ENCODE results near the gene AFG1L. TPM values are rescaled to one million over a fixed set of nuclear protein-coding genes. Genes with fewer than 3 reads are reported as not detected.
"Not testable (repeated sequence)": the region's sequence is repeated elsewhere in the genome, so short reads cannot be mapped to it uniquely, and the experiment has no call there.

AFG1L gene
- total RNA-seq (2022): 7.1 and 7.7 TPM in 2 replicates
- Bru-seq, nascent RNA: percentile 58 among the genes with signal in this experiment
- percentile 56 among the genes with signal in this experiment for BruChase-seq, experiment 1, labeled RNA remaining after a 6-hour chase
- percentile 54 among the genes with signal in this experiment for BruChase-seq, experiment 2, labeled RNA remaining after a 2-hour chase
- long read RNA-seq, full-length matches to known transcripts: 1 of 5 reads
- long read RNA-seq, partial matches to known transcripts: 0 of 5 reads
- long read RNA-seq, other reads (novel, unspliced or antisense): 4 of 5 reads

DNA sequence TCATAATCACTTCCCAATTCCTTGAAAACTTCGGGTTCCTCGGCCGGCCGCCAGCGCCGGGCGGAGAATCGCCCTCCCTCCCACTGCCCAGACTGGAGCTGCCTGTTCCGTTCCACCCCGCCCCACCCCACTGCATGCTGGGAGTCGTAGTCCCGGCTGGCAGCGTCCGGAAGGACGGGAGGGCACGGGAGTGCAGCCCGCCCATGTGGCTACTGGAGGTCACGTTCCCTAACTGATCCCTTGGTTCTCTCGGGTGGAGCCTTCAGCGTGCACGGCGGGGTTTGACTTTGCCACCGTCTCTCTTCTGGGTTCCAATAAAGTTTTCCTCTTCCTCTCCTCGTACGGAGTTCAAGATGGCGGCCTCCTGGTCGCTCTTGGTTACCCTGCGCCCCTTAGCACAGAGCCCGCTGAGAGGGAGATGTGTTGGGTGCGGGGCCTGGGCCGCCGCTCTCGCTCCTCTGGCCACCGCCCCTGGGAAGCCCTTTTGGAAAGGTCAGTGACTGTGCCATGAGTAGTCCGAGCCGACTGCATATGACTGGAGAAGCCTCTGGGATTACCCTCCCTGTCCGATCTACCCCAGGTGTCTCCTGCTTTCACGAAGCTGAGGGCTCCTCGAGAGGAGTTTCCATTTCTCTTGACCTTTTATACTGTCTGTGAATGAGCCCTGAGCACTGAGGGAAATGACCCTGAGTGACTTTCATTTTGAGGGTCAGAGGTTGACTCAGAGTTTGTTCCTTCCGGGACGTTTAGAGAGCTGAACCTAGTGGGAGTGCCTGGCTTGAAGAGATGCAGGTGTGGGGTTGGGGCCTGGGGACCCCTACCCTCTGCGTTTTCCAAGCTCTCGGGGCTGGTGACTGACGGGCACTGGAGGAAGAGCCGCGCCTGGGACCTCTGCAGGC, at the start of gene AFG1L:
Gene AFG1L, plus strand, starts transcription at position 328 of the 899 bp plus-strand sequence. Its CDS starts 26 bp downstream, at position 354.
- peak within 1 kb of the TSS; percentile 96 for H3K27ac Mint-ChIP-seq (ENCODE audit: unreplicated experiment)
- TSS peak; percentile 54 for BruUV-seq (replicated peaks)
- intact Hi-C loops (cut with micrococcal nuclease; ENCODE audit: unreplicated experiment): no loop called here
- no peaks in the 10 kb centered on the region for H3K9me3 Mint-ChIP-seq (ENCODE audit: low read depth, unreplicated experiment)
- peaks cover 18% of the 10 kb centered on the region for H3K36me3 Mint-ChIP-seq (ENCODE audit: insufficient read depth, unreplicated experiment)
- no peaks in the 10 kb centered on the region for H3K27me3 Mint-ChIP-seq (ENCODE audit: unreplicated experiment)
- peak; percentile 95 for DNase-seq
- TF ChIP-seq, protein P1, sequence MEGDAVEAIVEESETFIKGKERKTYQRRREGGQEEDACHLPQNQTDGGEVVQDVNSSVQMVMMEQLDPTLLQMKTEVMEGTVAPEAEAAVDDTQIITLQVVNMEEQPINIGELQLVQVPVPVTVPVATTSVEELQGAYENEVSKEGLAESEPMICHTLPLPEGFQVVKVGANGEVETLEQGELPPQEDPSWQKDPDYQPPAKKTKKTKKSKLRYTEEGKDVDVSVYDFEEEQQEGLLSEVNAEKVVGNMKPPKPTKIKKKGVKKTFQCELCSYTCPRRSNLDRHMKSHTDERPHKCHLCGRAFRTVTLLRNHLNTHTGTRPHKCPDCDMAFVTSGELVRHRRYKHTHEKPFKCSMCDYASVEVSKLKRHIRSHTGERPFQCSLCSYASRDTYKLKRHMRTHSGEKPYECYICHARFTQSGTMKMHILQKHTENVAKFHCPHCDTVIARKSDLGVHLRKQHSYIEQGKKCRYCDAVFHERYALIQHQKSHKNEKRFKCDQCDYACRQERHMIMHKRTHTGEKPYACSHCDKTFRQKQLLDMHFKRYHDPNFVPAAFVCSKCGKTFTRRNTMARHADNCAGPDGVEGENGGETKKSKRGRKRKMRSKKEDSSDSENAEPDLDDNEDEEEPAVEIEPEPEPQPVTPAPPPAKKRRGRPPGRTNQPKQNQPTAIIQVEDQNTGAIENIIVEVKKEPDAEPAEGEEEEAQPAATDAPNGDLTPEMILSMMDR (IDR thresholded peaks at IDR 0.05; ENCODE audit: unreplicated experiment): no peak
- peak within 1 kb of the TSS; percentile 94 for H3K4me3 Mint-ChIP-seq (ENCODE audit: low read depth, unreplicated experiment)
- no peaks in the 10 kb centered on the region for H3K4me1 Mint-ChIP-seq (ENCODE audit: low read depth, unreplicated experiment)
- CTCF ChIA-PET: interaction anchor here (0.5 to 1.4 kb wide), 3 partner anchors 8 to 34 kb away, joined by 3 to 4 read pairs (median 3); partner anchors contain the start of gene SNX3

DNA sequence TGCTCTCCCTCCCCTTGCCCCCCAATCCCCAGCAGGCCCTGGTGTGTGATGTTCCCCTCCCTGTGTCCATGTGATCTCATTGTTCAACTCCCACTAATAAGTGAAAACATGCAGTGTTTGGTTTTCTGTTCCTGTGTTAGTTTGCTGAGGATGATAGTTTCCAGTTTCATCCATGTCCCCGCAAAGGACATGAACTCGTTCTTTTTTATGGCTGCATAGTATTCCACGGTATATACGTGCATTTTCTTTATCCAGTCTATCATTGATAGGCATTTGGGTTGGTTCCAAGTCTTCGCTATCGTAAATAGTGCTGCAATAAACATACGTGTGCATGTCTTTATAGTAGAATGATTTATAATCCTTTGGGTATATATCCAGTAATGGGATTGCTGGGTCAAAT, 49.8 kb upstream of the AFG1L start:
- H3K9me3 Mint-ChIP-seq (ENCODE audit: low read depth, unreplicated experiment); H3K27me3 Mint-ChIP-seq (ENCODE audit: unreplicated experiment); H3K36me3 Mint-ChIP-seq (ENCODE audit: insufficient read depth, unreplicated experiment); CTCF ChIA-PET; intact Hi-C loops (cut with micrococcal nuclease; ENCODE audit: unreplicated experiment); BruUV-seq (replicated peaks); H3K4me1 Mint-ChIP-seq (ENCODE audit: low read depth, unreplicated experiment); H3K4me3 Mint-ChIP-seq (ENCODE audit: low read depth, unreplicated experiment); DNase-seq; H3K27ac Mint-ChIP-seq (ENCODE audit: unreplicated experiment): not testable (repeated sequence)

DNA sequence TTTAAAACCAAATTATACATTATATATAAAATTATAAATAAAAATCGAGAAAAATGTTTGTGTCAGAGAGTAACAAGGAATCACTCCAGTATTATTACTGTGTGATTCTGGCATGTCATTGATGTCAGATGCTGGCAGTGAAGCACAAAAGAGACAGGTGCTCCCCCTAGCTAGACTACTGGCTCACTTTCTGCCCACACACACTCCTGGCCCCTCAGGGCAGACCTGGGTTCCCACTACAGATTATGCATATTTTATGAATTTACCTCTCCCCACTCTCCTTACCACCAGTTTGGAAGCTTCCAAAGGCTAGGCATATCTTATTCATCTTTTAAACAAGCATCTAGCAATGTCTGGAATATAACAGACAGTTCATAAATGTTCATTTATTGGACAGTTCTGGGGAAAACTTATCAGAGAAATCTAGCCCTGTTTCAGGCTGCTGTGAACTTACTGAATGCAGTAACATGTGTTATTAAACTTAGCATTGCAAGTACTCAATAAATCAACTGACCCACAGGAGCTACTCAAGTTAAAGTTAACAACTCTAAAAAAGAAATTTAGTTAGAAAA, 46.8 kb upstream of the AFG1L start:
- no peak for DNase-seq
- no peak overlapping the region for H3K27ac Mint-ChIP-seq (ENCODE audit: unreplicated experiment)
- intact Hi-C loops (cut with micrococcal nuclease; ENCODE audit: unreplicated experiment): no loop called here
- CTCF ChIA-PET: interaction anchor here (1.0 kb wide), 1 partner anchor 10 kb away, joined by 3 read pairs; no protein-coding TSS in a partner anchor
- peaks cover 5% of the 10 kb centered on the region for H3K36me3 Mint-ChIP-seq (ENCODE audit: insufficient read depth, unreplicated experiment)
- no TSS peak for BruUV-seq (replicated peaks)
- H3K4me1 Mint-ChIP-seq (ENCODE audit: low read depth, unreplicated experiment): peaks cover 8% of the 10 kb centered on the region
- H3K27me3 Mint-ChIP-seq (ENCODE audit: unreplicated experiment): no peaks in the 10 kb centered on the region
- H3K9me3 Mint-ChIP-seq (ENCODE audit: low read depth, unreplicated experiment): no peaks in the 10 kb centered on the region
- TF ChIP-seq, protein P1 (IDR thresholded peaks at IDR 0.05; ENCODE audit: unreplicated experiment): no peak
- H3K4me3 Mint-ChIP-seq (ENCODE audit: low read depth, unreplicated experiment): no peak overlapping the region

DNA sequence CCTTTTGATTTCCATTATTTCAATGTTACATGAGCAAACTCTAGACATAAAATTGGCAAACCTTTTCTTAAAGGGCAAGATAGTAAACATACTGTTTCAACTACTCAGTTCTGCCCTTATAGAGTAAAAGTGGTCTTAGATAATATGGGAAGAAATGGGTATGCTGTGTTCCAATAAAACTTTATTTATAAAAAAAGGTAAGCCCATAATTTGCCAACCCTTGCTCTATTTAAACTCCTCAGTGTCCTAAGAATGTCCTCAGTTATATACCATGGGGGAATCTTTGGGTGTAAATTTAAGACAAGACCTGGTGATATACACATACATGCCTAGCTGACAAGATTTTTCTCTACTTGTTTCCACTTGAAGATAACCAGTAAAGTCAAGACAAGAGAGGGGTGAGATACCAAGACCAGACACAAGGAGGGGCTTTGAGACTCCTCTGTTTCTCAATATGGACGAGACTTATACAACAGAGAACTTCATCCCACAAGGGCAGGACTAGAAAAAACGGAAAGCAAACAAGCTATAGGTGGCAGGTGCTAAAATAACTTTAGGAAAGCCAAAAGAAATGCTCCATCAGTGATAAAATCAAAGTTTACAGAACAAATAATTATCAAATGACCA, 44.5 kb upstream of the AFG1L start:
- Mint-ChIP-seq H3K4me3 (ENCODE audit: low read depth, unreplicated experiment) (no peak overlapping the region), H3K36me3 (ENCODE audit: insufficient read depth, unreplicated experiment) (peaks cover 5% of the 10 kb centered on the region), H3K9me3 (ENCODE audit: low read depth, unreplicated experiment) (no peaks in the 10 kb centered on the region), H3K27ac (ENCODE audit: unreplicated experiment) (no peak overlapping the region), H3K4me1 (ENCODE audit: low read depth, unreplicated experiment) (peaks cover 17% of the 10 kb centered on the region), H3K27me3 (ENCODE audit: unreplicated experiment) (no peaks in the 10 kb centered on the region)
- no peak for DNase-seq
- CTCF ChIA-PET: interaction anchor here (1.3 to 1.7 kb wide), 2 partner anchors 10 to 242 kb away, joined by 4 to 5 read pairs; partner anchors contain the start of gene SNX3
- TF ChIP-seq, protein P1 (IDR thresholded peaks at IDR 0.05; ENCODE audit: unreplicated experiment): no peak
- intact Hi-C loops (cut with micrococcal nuclease; ENCODE audit: unreplicated experiment): loop anchor here (10.0 kb wide), 1 partner anchor 244 kb away; no protein-coding TSS in a partner anchor
- BruUV-seq (replicated peaks): no TSS peak

Measured in Calu3 (cell line).